Transverse colon (tissue), 4 donors: ENCODE data around the gene PSMD3. TPM values are rescaled to one million over a fixed set of nuclear protein-coding genes. Genes with fewer than 3 reads are reported as not detected.
A peak's percentile ranks its signal among the peaks of the same experiment; 100 is the strongest.

Experiments used
- DNase-seq: peaks from one replicate; pipeline ENCODE4 v3.0.0-alpha.2; 2019
- H3K27ac ChIP-seq, 4 donors: fragments of 200-600 bp; sonication (generic); 2 replicates each; pipeline ENCODE4 v1.5.1; 2016 to 2018; ENCODE audit warnings: inconsistent platforms in 4 of 4
- H3K27me3 ChIP-seq: fragments of 200-600 bp; sonication (generic); 2 replicates; pipeline ENCODE4 v1.5.1; 2017; ENCODE audit warnings: inconsistent platforms
- H3K36me3 ChIP-seq, 4 donors: fragments of 200-600 bp; sonication (generic); 2 replicates each; pipeline ENCODE4 v1.5.1; 2017 to 2019; ENCODE audit warnings: inconsistent platforms in 4 of 4
- H3K4me1 ChIP-seq, 4 donors: fragments of 200-600 bp; sonication (generic); 2 replicates each; pipeline ENCODE4 v1.5.1; 2017 to 2020; ENCODE audit warnings: inconsistent platforms in 4 of 4
- H3K4me3 ChIP-seq, 4 donors: fragments of 200-600 bp; sonication (generic); 1 replicate in 1 of 4; 2 replicates in 3 of 4; pipeline versions ENCODE4 v1.5.1 to v1.6.1; 2017 to 2019; ENCODE audit warnings: inconsistent platforms in 4 of 4
- H3K9me3 ChIP-seq, 2 donors: fragments of 200-600 bp; sonication (generic); 2 replicates each; pipeline ENCODE4 v1.5.1; 2017 to 2019; ENCODE audit warnings: inconsistent platforms in 2 of 2
- EP300 ChIP-seq: sonication (generic); formaldehyde crosslinking; IDR thresholded peaks from one replicate; pipeline ENCODE4 v1.6.1; 2017; ENCODE audit warnings: antibody characterized with exemption, low read depth
- POLR2A ChIP-seq: fragments of 450-650 bp; IDR thresholded peaks from one replicate; pipeline ENCODE4 v1.6.1; 2016; ENCODE audit warnings: antibody characterized with exemption, mild to moderate bottlenecking, moderate library complexity
- POLR2AphosphoS5 ChIP-seq, 3 donors: sonication (generic); formaldehyde crosslinking; IDR thresholded peaks; one replicate each; pipeline ENCODE4 v1.6.1; 2016; ENCODE audit warnings: antibody characterized with exemption in 3 of 3
- WGBS, 2 donors: methylation state at CpG; one replicate each; pipeline ENCODE4 v1.1.5; 2018; ENCODE audit warnings: low coverage in 1 of 2; 5-methylcytosine and 5-hydroxymethylcytosine counted together
- in situ Hi-C, 4 donors: fragments of 200-750 bp; cut with MboI; loops; one replicate each; pipeline versions ENCODE4 v1.15.0 to v1.15.1; 2017; ENCODE audit warnings: low sequenced_read_pairs in 3 of 4, low pct_ligation_motif_present in 1 of 4, low pct_unique_long_range_greater_than_20kb in 1 of 4
- intact Hi-C: fragments of 100-400 bp; cut with DNase I; formaldehyde crosslinking; loops from one replicate; pipeline ENCODE4 v1.15.1; 2023; ENCODE audit warnings: low total_unique reads
- total RNA-seq, 4 donors: library from RNA; depleted of rRNA; stranded (reverse); fragments of >200 nt; gene quantifications; one replicate each; pipeline ENCODE4 v1.1.0, GENCODE V29; 2016
- TF ChIP-seq, protein P1 (sequence below), 5 experiments: fragments of 200-600 bp in 3 of 5; fragments of 450-650 bp in 2 of 5; sonication (generic) in 3 of 5; IDR thresholded peaks; 1 replicate in 2 of 5; 2 replicates in 3 of 5; pipeline ENCODE4 v1.5.1; 2016 to 2017; ENCODE audit warnings: antibody characterized with exemption in 5 of 5, inconsistent platforms in 3 of 5, mild to moderate bottlenecking in 2 of 5, moderate library complexity in 1 of 5

Gene PSMD3
- total RNA-seq, 4 donors from 2014 or later = 80.7 to 117 (median 112) TPM

DNA sequence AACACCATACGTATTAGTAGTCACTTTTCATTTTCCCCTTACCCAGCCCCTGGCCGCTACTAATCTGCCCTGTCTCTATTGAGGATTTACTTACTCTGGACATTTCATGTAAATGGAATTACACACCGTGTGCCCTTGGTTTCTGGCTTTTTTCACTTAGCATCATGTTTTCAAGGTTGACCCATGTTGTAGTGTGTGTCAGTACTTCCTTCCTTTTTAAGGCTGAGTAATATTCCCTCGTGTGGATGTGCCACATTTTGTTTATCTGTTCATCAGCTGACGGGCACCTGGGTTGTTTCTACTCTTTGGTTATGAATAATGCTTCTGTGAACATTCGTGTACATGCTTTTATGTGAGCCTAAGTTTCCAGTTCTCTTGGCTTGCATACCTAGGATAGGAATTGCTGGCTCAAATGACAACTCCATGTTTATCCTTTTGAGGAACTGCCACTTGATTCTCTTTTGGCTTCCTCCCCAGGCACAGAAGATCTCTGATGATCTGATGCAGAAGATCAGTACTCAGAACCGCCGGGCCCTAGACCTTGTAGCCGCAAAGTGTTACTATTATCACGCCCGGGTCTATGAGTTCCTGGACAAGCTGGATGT lies 7.7 kb downstream of the PSMD3 start:
- in situ Hi-C loops (no loop called here), intact Hi-C loops (no loop called here)
- no peak for TF ChIP-seq POLR2AphosphoS5 (IDR thresholded peaks at IDR 0.05)
- TF ChIP-seq, protein P1, sequence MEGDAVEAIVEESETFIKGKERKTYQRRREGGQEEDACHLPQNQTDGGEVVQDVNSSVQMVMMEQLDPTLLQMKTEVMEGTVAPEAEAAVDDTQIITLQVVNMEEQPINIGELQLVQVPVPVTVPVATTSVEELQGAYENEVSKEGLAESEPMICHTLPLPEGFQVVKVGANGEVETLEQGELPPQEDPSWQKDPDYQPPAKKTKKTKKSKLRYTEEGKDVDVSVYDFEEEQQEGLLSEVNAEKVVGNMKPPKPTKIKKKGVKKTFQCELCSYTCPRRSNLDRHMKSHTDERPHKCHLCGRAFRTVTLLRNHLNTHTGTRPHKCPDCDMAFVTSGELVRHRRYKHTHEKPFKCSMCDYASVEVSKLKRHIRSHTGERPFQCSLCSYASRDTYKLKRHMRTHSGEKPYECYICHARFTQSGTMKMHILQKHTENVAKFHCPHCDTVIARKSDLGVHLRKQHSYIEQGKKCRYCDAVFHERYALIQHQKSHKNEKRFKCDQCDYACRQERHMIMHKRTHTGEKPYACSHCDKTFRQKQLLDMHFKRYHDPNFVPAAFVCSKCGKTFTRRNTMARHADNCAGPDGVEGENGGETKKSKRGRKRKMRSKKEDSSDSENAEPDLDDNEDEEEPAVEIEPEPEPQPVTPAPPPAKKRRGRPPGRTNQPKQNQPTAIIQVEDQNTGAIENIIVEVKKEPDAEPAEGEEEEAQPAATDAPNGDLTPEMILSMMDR (IDR thresholded peaks at IDR 0.05) = no peak
- no peak for TF ChIP-seq POLR2A
- TF ChIP-seq EP300 = no peak
- H3K27ac ChIP-seq = no peak overlapping the region
- 78 to 85% methylated on average over 5 to 11 of the region's 11 CpGs for WGBS, 2 donors
- no peak overlapping the region for H3K4me3 ChIP-seq
- H3K4me1 ChIP-seq = peaks cover 0 to under 1% (median 0%) of the 10 kb centered on the region in 4 donors
- no peak for DNase-seq
- H3K36me3 ChIP-seq = peaks cover 0 to 90% (median 46%) of the 10 kb centered on the region in 4 donors
- no peaks in the 10 kb centered on the region for H3K27me3 ChIP-seq
- no peaks in the 10 kb centered on the region for H3K9me3 ChIP-seq

DNA sequence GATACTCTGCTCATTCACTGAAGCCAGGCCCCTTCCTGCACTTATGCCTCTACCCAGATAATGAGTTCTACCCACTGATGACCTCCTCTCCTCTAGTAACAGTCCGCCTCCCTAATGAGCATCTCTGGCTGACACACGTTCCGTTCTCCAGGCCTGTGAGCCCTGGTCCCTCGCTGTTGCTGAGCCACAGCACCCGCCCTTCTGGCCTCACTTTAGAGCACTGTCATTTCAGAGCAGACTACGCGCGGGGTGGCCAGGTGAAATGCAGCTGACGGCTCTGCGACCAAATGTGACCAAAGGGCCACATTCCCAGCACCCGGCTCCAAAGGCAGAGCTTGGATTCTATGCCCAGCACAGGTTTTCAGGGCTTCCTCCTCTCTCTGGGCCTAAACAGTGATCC lies 13.8 kb downstream of the PSMD3 start:
- in situ Hi-C loops = no loop called here
- H3K27me3 ChIP-seq = no peaks in the 10 kb centered on the region
- no peaks in the 10 kb centered on the region for H3K9me3 ChIP-seq

DNA sequence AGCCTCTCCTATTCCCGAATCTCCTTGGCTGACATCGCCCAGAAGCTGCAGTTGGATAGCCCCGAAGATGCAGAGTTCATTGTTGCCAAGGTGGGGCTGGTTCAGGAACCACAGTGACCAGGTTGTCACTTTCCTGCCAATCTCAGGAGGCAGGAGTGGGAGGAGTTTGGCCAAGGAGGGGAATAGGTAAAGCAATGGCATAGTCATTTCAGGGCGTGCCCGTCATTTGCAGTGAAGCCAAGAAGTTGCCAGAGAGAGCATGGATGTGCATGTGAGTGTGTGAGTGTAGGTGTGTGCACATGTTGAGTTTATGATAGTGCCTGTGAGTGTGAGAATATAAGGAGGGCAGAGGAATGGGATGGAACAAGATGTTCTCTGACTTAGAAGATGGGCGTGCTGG lies 14.8 kb downstream of the PSMD3 start:
- Histone ChIP-seq H3K27me3 (no peaks in the 10 kb centered on the region), H3K4me1 (peaks cover 0 to 4% (median 0%) of the 10 kb centered on the region in 4 donors), H3K9me3 (no peaks in the 10 kb centered on the region), H3K4me3 (no peak overlapping the region), H3K36me3 (peaks cover 0 to 62% (median 30%) of the 10 kb centered on the region in 4 donors), H3K27ac (peak overlapping the region; percentile 41 to 53 (median 48))
- intact Hi-C loops = no loop called here
- in situ Hi-C loops = no loop called here
- 80% methylated on average over 6 of the region's 6 CpGs; no CpG with 5 or more reads in 1 of the 2 donors for WGBS, 2 donors
- peak; percentile 82 for DNase-seq
- TF ChIP-seq, protein P1 (IDR thresholded peaks at IDR 0.05) = no peak
- TF ChIP-seq POLR2AphosphoS5 (IDR thresholded peaks at IDR 0.05) = peak in 2 of 3 donors; percentile 43 to 51
- no peak for TF ChIP-seq POLR2A
- no peak for TF ChIP-seq EP300

More for the DNA sequence above, 13.8 kb downstream of the PSMD3 start:
- H3K4me3 ChIP-seq = no peak overlapping the region
- peaks cover 0 to 4% (median 0%) of the 10 kb centered on the region in 4 donors for H3K4me1 ChIP-seq
- intact Hi-C loops = no loop called here
- peak overlapping the region in 3 of 4 donors; percentile 42 to 53 (median 53) for H3K27ac ChIP-seq
- DNase-seq = no peak
- peaks cover 0 to 72% (median 35%) of the 10 kb centered on the region in 4 donors for H3K36me3 ChIP-seq
- 84 to 97% methylated on average over 6 to 11 of the region's 11 CpGs for WGBS, 2 donors
- no peak for TF ChIP-seq EP300
- TF ChIP-seq POLR2A = no peak
- TF ChIP-seq, protein P1 (IDR thresholded peaks at IDR 0.05) = no peak
- no peak for TF ChIP-seq POLR2AphosphoS5 (IDR thresholded peaks at IDR 0.05)

DNA sequence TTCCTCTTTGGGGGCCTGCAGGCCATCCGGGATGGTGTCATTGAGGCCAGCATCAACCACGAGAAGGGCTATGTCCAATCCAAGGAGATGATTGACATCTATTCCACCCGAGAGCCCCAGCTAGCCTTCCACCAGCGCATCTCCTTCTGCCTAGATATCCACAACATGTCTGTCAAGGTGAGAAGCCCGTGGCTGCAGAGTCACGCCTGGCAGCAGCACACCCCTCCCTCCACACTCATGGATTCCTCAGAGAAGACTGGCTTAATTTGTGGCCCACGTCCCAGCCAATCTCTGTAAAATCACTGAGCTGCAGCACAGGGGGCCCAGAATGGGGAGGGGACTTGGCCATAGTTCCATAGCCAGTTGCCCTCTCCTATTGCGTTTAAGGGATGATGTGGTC lies 15.6 kb downstream of the PSMD3 start:
- intact Hi-C loops = no loop called here
- TF ChIP-seq, protein P1 (IDR thresholded peaks at IDR 0.05) = no peak
- no peak for TF ChIP-seq EP300
- TF ChIP-seq POLR2AphosphoS5 (IDR thresholded peaks at IDR 0.05) = no peak
- no peak for TF ChIP-seq POLR2A
- H3K4me3 ChIP-seq = no peak overlapping the region
- H3K4me1 ChIP-seq = peaks cover 0 to 4% (median 0%) of the 10 kb centered on the region in 4 donors
- 83 to 87% methylated on average over 3 to 8 of the region's 8 CpGs for WGBS, 2 donors
- peak overlapping the region in 3 of 4 donors; percentile 7 to 41 (median 36) for H3K27ac ChIP-seq
- H3K36me3 ChIP-seq = peaks cover 0 to 55% (median 26%) of the 10 kb centered on the region in 4 donors
- H3K27me3 ChIP-seq = no peaks in the 10 kb centered on the region
- in situ Hi-C loops = no loop called here
- DNase-seq = no peak
- no peaks in the 10 kb centered on the region for H3K9me3 ChIP-seq
